Astrocyte (in vitro differentiated cells and primary cell): ENCODE data around the gene LITAF. TPM values are rescaled to one million over a fixed set of nuclear protein-coding genes. Genes with fewer than 3 reads are reported as not detected.

Experiments
- DNase-seq: peaks from one replicate; pipeline ENCODE4 v3.0.0-alpha.2; 2010; ENCODE audit warnings: low read depth
- FAIRE-seq: peaks from 2 replicates; lab custom pipeline; 2011; peaks lifted over from hg19 to GRCh38; lab: Jason Lieb, UNC
- H2AFZ ChIP-seq: 2 replicates; pipeline ENCODE4 v1.6.0; 2012; ENCODE audit warnings: low read depth, low read length, inconsistent platforms
- H3K27ac ChIP-seq: 2 replicates; pipeline ENCODE4 v1.5.1; 2011; ENCODE audit warnings: low read depth, low read length, inconsistent platforms
- H3K27me3 ChIP-seq: 2 replicates; pipeline ENCODE4 v1.6.0; 2011; ENCODE audit warnings: low read length, inconsistent platforms; ENCODE audit not compliant: insufficient read depth
- H3K36me3 ChIP-seq: 2 replicates; pipeline ENCODE4 v1.5.1; 2011; ENCODE audit warnings: low read length, inconsistent platforms; ENCODE audit not compliant: insufficient read depth
- H3K4me1 ChIP-seq: 2 replicates; pipeline ENCODE4 v1.5.1; 2011; ENCODE audit warnings: low read length, inconsistent platforms; ENCODE audit not compliant: insufficient read depth
- H3K4me2 ChIP-seq: 2 replicates; pipeline ENCODE4 v1.6.0; 2012; ENCODE audit warnings: low read length, inconsistent platforms
- H3K4me3 ChIP-seq: 2 replicates; pipeline ENCODE4 v1.5.1; 2011; ENCODE audit warnings: low read depth, mild to moderate bottlenecking, low read length, inconsistent platforms; ENCODE audit not compliant: insufficient read depth
- H3K79me2 ChIP-seq: 2 replicates; pipeline ENCODE4 v1.6.0; 2012; ENCODE audit warnings: mild to moderate bottlenecking, low read length, inconsistent platforms; ENCODE audit not compliant: insufficient read depth
- H3K9ac ChIP-seq: 2 replicates; pipeline ENCODE4 v1.6.0; 2012; ENCODE audit warnings: mild to moderate bottlenecking, low read length, inconsistent platforms
- H3K9me3 ChIP-seq: 2 replicates; pipeline ENCODE4 v1.5.1; 2012; ENCODE audit warnings: low read depth, mild to moderate bottlenecking, low read length, inconsistent platforms; ENCODE audit not compliant: insufficient read depth
- H4K20me1 ChIP-seq: 2 replicates; pipeline ENCODE4 v1.6.0; 2012; ENCODE audit warnings: low read length, inconsistent platforms; ENCODE audit not compliant: insufficient read depth
- H3K27ac Mint-ChIP-seq: one replicate; pipeline ENCODE4 v1.8.0; 2021; ENCODE audit warnings: mild to moderate bottlenecking, mixed read lengths; ENCODE audit not compliant: unreplicated experiment
- H3K27me3 Mint-ChIP-seq: one replicate; pipeline ENCODE4 v1.8.0; 2021; ENCODE audit warnings: low read depth, mixed read lengths; ENCODE audit not compliant: unreplicated experiment
- H3K36me3 Mint-ChIP-seq: one replicate; pipeline ENCODE4 v1.8.0; 2021; ENCODE audit warnings: low read depth, mixed read lengths; ENCODE audit not compliant: unreplicated experiment
- H3K4me1 Mint-ChIP-seq: one replicate; pipeline ENCODE4 v1.8.0; 2021; ENCODE audit warnings: low read depth, mixed read lengths; ENCODE audit not compliant: unreplicated experiment
- H3K4me3 Mint-ChIP-seq: one replicate; pipeline ENCODE4 v1.8.0; 2021; ENCODE audit warnings: mild to moderate bottlenecking, moderate library complexity, mixed read lengths; ENCODE audit not compliant: unreplicated experiment
- H3K9me3 Mint-ChIP-seq: one replicate; pipeline ENCODE4 v1.8.0; 2021; ENCODE audit warnings: mild to moderate bottlenecking, mixed read lengths; ENCODE audit not compliant: unreplicated experiment
- CTCF ChIP-seq: IDR thresholded peaks from 2 replicates; pipeline ENCODE4 v1.5.1; 2011; ENCODE audit warnings: low read depth, mild to moderate bottlenecking, inconsistent platforms, low read length, moderate library complexity; ENCODE audit not compliant: insufficient read depth
- EZH2 ChIP-seq: IDR thresholded peaks from 2 replicates; pipeline ENCODE4 v1.6.1; 2012; ENCODE audit warnings: mild to moderate bottlenecking, low read length, inconsistent platforms; ENCODE audit not compliant: insufficient read depth
- total RNA-seq: library from RNA; stranded (reverse); gene quantifications from 2 replicates; pipeline ENCODE4 v1.2.1, GENCODE V29; 2021

Gene LITAF
- total RNA-seq, 1 donor from 2014 or later = 113 TPM

GRCh38 chr16:11546608-11547061 lies 40.1 kb downstream of the LITAF start:
- H3K9me3 Mint-ChIP-seq = peaks cover 1% of the 10 kb centered on the region
- no peak overlapping the region for H2AFZ ChIP-seq
- H3K4me2 ChIP-seq = peak overlapping the region; percentile 55
- peak overlapping the region; percentile 5 for H3K4me3 ChIP-seq
- peak overlapping the region; percentile 35 for H3K9ac ChIP-seq
- H3K27me3 Mint-ChIP-seq = no peaks in the 10 kb centered on the region
- peaks cover 11% of the 10 kb centered on the region for H3K36me3 ChIP-seq
- DNase-seq (peak; percentile 71), FAIRE-seq (no peak)
- TF ChIP-seq CTCF (no peak), EZH2 (no peak)
- H3K27me3 ChIP-seq = no peaks in the 10 kb centered on the region
- H3K27ac Mint-ChIP-seq = no peak overlapping the region
- H3K4me3 Mint-ChIP-seq = no peak overlapping the region
- no peaks in the 10 kb centered on the region for H3K79me2 ChIP-seq
- H3K36me3 Mint-ChIP-seq = peaks cover 41% of the 10 kb centered on the region
- H3K4me1 Mint-ChIP-seq = peaks cover 14% of the 10 kb centered on the region
- H3K9me3 ChIP-seq = no peaks in the 10 kb centered on the region
- H4K20me1 ChIP-seq = peaks cover 7% of the 10 kb centered on the region
- peaks cover 6% of the 10 kb centered on the region for H3K4me1 ChIP-seq
- no peak overlapping the region for H3K27ac ChIP-seq

GRCh38 chr16:11543661-11544393 lies 42.9 kb downstream of the LITAF start:
- no peaks in the 10 kb centered on the region for H3K27me3 ChIP-seq
- no peak overlapping the region for H3K4me3 Mint-ChIP-seq

More at GRCh38 chr16:11543661-11544393, 42.9 kb downstream of the LITAF start:
- Mint-ChIP-seq H3K27ac (no peak overlapping the region), H3K4me1 (peaks cover 14% of the 10 kb centered on the region), H3K27me3 (peaks cover 6% of the 10 kb centered on the region), H3K9me3 (peaks cover 1% of the 10 kb centered on the region), H3K36me3 (peaks cover 19% of the 10 kb centered on the region)
- no peaks in the 10 kb centered on the region for H3K79me2 ChIP-seq
- H3K4me1 ChIP-seq = peaks cover 6% of the 10 kb centered on the region
- H3K4me2 ChIP-seq = no peak overlapping the region
- no peaks in the 10 kb centered on the region for H3K9me3 ChIP-seq
- DNase-seq (no peak), FAIRE-seq (no peak)
- no peak for TF ChIP-seq EZH2
- no peak for TF ChIP-seq CTCF
- no peaks in the 10 kb centered on the region for H4K20me1 ChIP-seq
- no peak overlapping the region for H3K4me3 ChIP-seq
- H2AFZ ChIP-seq = no peak overlapping the region
- H3K27ac ChIP-seq = no peak overlapping the region
- peaks cover 3% of the 10 kb centered on the region for H3K36me3 ChIP-seq
- no peak overlapping the region for H3K9ac ChIP-seq
